Kidney tubule cell (primary cell): ENCODE results near the gene GRK2.

ENCODE experiments used
- DNase-seq: peaks from one replicate; pipeline ENCODE4 v3.0.0-alpha.2; 2018; ENCODE audit warnings: low spot score

The GRK2 gene

GRCh38 chr11:67254798-67255197 is 11.5 kb upstream of the GRK2 start:
- no peak for DNase-seq

DNA sequence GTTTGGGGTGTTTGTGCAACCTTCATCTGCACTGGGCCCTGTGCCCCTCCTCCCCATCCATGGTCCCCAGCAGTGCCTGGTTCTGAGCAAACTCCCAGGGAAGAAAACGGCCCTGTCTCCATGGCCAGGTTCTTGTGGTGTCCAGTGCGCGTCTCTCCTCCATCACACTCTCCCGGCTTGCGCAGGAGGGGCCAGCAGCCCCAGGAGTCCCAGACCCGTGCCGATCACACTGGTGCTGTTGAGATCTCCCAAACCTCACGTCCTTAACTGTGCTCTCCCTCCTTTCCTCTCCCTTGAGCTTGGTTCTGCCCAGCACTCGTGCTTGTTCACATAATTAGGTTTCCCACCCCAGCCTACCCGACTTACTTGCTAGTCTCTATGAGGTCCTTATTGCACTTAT is 10.9 kb upstream of the GRK2 start:
- no peak for DNase-seq

DNA sequence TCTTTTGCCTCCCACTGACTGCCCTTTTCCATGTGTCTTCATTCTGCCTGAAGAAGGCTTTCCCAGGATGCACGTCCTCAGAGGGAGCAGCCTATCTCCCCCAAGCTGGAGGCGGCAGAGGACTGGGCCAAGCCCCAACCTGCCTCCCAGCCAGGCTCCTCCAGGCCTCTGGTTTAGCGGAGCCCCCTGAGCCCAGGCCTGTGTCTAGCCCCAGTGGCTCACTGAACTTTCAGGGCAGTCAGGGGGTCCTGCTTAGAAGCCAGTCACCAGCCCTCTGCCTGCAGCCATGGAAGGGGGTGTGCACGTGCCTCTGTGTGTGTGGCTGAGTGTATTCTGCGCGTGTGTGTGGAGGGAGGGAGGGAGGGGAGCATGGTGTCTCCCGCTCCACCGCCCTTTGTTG is 10.4 kb upstream of the GRK2 start:
- DNase-seq: no peak

DNA sequence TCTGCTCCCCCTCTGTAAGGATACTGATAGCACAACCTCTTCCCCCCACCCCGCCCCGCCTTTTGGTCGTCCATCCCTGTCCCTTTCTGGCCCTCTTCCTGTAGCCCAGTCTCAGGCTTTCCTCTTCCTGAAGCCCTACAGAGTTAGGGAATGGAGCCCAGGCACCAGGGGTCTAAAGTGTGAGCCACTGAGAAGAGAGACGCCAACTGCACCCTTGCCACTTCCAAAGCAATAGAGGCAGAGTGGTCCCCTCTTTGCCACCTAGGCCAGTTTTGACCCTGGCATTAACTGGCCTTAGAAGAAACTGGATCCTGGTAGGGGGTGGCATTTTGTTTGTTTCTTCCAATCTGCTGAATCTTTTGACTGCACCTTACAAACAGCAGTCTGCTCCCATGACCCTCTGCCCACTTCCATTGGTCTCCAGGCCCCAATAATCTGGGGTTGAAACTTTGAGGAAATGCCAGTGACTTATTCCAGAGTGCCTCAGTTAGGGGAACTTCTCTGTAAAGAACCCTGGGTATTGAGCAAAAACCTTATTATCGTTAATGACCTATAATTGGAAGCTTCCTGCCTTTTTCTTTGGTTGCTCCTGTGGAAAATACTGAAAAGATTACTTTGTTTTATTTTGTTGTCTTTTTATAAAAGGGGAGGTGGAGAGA is 9.7 kb upstream of the GRK2 start:
- no peak for DNase-seq

DNA sequence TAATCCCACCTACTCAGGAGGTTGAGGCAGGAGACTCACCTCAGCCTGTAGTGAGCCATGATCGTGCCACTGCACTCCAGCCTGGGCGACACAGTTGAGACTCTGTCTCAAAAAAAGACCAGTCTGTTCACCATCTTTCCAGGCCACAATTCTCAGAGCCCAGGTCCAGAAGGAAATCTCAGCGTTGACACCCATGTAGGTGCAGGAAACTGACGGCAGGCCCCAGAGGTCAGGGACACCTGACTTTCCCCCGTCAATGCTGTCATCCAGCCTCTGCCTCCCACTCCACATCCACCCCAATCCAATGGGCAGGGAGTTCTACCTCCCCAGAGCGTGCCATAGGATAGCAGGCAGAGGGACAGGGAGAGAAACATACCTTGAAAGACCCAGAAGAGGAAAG is 5.9 kb upstream of the GRK2 start:
- no peak for DNase-seq

DNA sequence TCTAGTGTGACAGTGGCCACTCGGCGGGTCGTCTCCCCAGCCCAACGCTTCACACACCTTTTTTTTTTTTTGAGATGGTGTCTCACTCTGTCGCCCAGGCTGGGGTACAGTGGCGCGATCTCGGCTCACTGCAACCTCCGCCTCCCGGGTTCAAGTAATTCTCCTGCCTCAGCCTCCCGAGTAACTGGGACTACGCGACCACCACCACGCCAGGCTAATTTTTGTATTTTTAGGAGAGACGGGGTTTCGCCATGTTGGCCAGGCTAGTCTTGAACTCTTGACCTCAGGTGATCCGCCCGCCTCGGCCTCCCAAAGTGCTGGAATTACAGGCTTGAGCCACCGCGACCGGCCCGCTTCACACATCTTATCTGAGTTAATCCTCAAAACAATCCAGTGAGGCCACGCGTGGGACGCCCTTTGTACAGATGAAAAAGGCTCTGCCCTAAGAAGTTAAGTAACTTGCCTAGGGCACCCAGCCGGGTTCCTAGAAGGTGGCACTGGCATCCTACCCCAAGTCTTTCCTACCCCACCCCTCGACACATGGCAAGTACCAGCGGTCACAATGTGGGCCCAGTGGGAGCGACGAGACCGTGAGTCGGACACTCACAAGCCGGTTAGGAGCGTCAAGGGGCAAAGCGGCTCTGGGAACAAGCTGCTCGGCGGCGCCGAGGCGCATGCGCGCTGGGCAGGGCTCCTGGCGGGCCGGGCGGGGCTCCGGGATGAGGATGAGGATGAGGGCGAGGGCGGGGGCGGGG is 5.2 kb upstream of the GRK2 start:
- peak; percentile 63 for DNase-seq

GRCh38 chr11:67261640-67261945 is 4.7 kb upstream of the GRK2 start:
- no peak for DNase-seq

DNA sequence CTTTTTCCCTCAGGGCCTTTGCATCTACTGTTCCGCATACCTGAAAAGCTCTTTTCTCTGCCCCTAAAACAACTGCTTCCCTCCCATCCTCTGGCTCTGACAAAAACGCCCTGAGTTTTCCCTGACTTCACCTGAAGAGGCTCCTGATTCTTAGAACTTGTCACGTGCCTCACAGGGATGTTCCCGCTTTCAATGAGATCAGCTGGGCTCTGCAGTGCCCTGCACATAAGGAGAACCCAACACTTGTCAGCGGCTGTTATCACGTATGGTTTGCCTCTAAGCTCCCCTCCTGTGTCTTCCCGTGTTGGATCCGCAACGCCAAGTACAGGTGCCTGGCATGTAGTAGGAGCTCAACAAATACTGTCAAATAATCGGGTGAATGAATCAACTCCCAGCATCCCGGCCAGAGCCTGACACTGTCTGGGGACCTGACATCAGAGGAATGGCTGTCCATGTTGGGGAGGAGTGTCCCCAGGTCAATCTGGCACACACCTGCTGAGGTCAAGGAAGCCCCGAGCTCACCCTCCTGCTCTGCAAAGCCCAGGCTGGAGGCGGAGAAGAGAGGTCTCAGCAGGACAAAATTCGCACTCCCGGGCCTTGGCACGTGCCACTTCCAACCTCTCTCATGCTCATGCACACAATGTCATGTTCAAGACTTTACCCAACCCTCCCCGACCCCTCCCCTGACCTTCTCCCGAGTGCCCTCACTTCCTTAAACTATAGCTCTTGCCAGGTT is 4.2 kb upstream of the GRK2 start:
- DNase-seq: no peak

DNA sequence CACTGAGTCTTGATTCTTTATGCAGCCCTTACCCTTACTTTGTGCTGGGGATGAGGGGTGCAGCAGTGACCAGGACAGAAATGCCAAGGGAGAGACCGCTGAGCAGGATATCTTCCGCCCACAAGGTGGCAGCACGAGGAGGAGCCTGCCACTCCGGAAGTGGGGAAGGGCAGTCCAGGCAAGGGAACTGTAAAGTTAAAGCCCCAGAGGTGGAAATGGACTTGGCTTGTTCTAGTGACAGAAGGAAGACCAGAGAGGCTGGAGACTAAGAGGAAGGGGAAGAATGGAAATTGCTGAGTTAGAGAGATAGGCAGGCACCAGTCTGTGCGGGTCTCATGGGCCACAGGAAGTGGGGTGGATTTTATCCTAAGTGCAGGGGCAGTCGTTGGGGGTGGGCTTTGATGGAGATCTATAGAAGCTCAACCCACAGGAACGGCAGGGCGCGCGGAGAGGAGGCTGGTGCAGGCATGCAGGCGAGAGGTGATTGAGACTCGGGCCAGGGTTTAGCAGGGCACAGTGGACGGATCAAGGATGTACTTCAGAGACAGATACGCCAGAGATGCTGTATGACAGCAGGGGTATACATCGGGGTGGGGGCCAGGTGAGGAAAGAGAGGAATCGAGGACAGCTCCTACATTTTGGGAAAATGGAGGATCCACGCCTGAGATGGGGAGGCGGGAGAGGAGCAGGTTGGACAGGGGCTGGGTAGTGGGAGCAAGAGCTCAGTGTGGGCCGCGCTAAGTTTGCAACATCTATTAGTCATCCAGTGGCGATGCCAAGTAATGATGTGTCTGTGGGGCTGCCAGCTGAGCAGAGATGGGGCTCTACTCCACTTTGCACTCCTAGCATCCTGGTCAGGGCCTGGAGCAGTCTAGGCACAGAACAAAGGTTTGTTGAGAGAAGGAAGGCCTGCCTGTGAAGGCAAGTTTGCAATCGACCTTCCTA is 3.3 kb upstream of the GRK2 start:
- DNase-seq: peak; percentile 82

DNA sequence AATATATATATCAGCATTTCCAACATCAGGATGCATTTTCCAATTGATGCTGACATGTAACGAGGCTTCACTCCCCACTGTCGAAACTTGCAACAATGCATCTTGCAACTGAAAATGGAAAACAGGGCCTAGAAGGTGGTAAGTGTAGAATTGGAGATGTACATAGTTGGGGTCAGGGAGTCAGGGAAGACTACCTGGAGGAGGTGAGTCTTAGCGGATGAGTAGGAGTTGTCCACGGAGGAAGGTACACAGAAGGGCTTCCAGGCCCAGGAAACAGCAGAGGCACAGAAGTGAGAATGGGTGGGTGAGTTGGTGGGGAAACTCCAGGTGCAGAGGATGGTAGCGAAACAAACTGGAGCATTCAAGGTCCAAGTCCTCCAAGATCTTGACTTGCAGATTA is 2.0 kb upstream of the GRK2 start:
- no peak for DNase-seq

DNA sequence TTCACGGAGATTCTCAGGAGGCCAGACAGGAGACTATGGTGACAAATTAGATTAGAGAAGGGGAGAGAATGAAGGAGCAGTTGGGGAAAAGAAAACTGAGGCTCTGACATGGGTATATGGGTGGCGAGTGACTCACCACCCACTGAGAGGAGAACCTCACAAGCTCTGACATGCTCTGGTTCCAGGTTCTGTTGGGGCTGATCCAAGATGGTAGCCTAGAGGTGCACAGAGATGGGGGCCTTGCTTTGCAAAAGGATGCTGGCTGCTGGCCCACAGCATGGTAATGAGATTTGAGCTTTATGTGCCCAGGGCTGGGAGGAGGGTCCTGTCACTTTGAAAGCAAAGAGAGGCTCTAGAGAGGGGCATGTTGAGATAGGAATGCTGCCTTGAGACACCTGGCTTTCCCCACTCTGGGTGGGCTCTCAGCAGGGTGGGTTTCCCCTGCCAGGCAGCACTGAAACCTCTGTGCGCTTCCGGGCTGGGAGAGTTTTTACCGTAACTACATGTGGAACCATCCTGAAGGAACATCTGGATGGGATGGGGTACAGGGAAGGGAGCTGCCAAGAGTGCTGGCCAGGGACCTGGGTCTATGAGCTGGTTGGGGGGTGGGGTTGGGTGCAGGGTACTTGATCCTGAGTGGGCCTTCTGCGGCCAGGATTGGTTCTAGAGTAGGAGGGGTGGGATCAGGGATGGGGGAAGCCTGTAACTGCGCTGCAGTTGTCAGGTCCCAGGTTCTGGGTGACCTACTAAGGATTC is 1.2 kb upstream of the GRK2 start:
- no peak for DNase-seq

DNA sequence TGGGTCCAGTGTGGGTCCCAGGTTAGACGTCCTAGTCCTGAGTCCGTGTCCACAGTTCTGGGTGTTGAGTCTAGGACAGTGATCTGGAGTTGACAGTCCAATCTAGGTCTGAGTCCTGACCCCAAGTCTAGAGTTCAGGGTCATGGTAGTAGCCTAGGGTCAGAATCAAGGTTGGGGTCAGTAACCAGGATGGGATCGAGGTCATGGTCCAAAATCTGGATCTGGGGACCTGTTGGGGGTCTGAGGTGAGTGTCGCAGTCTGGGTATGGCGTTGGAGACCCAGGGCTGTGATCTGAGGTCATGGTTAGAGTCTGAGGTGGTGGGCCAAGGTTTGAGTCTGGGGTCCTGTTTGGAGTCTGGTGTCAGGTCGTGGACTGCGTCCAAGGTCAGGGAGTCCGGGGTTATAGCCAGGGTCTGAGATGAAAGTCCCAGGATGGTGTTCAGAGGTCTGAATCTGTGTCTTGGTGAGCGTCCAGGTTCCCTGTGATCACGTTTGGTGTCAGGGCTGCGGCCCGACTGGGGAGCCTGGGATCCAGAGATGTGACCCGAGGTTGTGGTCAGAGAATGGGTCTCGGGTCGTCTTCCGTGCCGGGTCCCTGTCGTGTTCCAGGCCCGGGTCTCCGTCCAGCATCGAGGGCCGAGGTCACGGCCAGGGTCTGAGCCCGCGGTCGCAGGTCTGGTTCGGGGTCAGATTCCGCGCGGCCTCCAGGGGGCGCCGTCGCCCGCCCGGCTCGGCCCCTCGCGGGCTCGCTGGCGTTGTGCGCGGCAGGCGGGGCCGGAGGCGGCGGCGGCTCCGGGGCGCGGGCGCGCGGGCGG is 432 bp upstream of the GRK2 start:
- peak; percentile 76 for DNase-seq

GRCh38 chr11:67267188-67268080 is 1.2 kb downstream of the GRK2 start:
- peak; percentile 60 for DNase-seq

GRCh38 chr11:67268081-67268961 is 2.0 kb downstream of the GRK2 start:
- no peak for DNase-seq

GRCh38 chr11:67268962-67269268 is 2.6 kb downstream of the GRK2 start:
- no peak for DNase-seq

DNA sequence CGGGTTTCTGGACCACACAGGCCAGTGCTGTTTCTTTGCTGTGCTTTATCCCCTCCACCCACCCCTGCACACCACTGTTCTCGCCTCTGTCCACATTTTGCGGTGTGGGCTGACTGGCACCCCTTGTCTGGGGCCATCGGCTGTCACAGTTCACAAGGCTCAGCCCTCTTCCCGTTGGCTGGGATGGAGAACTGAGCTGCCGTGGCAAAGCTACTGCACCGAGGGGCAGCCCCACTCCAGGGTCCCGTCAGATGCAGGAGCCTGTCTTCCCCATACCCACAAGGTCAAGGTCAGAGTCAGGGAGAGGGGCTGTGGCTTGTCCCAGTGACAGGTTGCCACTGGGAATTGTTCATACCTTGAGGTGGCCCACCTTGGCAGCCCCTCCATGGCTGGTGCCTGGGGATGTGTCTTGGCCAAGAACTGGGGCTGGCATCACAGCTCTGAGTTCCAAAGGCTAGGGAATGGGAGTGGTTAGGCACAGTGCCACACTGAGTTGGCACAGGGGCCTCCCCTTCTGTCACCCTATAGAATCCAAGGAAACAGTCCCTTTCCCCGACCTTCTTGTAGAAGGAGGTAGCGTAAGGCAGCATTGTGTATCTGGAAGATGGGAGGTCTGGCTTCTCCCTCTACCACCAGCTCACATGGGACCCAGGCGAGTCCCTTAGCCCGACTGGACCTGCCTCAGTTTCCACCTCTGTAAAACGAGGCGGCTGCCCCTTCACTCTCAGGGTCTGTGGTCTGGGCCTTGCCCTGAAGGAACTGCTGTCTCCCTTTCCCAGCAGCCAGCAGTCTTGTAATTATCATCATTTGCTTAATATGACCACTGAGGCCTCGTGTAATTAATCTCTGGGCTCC is 3.4 kb downstream of the GRK2 start:
- peak; percentile 30 for DNase-seq

DNA sequence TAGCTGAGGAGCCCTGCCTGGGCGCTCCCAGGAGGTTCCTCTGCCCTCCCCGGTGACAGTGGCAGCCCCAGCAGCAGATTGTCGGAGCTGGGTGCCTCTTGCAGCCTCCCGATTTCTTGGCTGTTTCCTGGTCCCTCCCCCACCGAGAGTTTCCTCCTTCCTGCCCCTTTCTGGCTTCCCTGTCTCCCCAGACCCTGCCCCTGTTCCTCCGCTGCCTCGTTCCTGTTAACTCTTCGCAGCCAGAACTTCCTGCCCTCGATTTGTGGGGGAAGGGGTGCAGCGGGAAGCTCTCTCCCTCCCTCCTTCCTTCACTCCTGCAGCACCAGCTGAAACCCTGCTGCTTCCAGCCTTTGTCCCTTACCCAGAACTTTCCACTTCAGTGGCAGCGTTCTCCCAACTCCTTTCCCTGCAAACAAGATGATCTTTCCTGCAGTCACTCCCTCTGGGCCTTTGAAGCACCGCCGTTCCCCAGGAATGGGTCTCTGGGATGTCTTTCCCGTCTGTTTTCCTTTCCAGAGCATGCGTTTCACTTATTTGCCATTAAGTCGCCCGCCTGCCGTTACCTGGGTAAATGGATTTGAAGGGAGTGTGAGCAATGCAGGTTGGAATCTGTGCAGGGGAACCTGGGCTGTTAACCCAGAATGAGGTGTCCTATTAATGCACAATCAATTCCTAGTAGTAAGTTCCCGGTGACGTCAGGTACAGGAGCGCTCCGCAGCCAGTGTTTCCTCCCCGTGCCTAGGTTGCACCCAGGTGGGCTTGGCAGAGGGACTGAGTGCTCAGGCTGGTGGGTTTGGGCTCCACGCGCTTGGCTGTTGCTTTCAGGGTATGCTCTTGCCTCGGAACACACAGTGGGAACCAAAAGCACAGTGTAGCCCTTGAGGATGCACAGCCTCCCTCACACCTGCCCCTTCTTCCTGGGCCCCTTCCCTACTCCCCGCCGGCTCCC is 4.3 kb downstream of the GRK2 start:
- peak; percentile 97 for DNase-seq
